Epithelial cell of esophagus (primary cell): ENCODE data around the gene GRK2.

Source experiments
- DNase-seq: peaks from one replicate; pipeline ENCODE4 v3.0.0; 2010; ENCODE audit warnings: low read depth
- H3K4me3 ChIP-seq: 2 replicates; pipeline ENCODE4 v1.5.1; 2011; ENCODE audit warnings: mild to moderate bottlenecking, low read length, control low read depth
- TF ChIP-seq, protein P1 (sequence below): IDR thresholded peaks from 2 replicates; pipeline ENCODE4 v1.5.1; 2011; ENCODE audit warnings: low read depth, mild to moderate bottlenecking, low read length, control low read depth, inconsistent platforms; ENCODE audit not compliant: insufficient read depth; ENCODE audit errors: missing control alignments

Gene GRK2

DNA sequence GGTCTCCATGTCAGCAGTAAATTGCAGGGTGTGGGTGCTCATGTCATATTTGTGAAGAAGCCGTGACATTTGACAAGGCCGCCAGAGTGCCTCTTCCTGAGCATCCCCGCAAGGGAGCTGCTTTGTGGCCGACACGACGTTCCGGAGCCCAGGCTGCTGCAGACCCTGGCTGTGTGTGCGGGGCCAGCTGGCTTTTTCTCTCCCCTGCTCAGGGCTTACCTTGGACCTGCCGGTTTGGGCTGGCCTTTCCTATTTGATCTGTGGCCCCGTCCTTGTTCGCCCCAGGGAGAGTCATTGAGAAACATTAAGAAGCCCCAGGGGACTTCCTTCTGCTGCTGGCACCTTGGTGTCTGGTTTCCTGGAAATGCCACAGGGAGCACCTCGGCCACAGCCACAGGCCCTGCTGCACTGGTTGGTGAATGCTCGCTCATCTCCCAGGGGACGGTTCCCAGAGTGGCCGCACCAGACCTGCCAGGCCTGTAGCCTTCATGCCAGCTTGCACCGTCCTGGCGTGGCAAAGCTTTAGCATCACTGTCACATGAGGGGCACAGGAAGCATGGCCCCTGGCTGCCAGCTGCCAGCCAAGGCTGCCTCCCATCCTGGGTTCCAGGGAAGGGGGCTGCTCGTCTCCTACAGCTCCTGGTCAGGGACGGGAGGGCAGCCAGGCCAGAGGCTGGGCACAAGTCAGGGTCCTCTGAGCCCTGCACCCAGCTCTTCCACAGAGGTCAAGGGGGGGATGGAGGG lies 5.4 kb downstream of the GRK2 start:
- DNase-seq, result no peak
- H3K4me3 ChIP-seq, result no peak overlapping the region
- TF ChIP-seq, protein P1, sequence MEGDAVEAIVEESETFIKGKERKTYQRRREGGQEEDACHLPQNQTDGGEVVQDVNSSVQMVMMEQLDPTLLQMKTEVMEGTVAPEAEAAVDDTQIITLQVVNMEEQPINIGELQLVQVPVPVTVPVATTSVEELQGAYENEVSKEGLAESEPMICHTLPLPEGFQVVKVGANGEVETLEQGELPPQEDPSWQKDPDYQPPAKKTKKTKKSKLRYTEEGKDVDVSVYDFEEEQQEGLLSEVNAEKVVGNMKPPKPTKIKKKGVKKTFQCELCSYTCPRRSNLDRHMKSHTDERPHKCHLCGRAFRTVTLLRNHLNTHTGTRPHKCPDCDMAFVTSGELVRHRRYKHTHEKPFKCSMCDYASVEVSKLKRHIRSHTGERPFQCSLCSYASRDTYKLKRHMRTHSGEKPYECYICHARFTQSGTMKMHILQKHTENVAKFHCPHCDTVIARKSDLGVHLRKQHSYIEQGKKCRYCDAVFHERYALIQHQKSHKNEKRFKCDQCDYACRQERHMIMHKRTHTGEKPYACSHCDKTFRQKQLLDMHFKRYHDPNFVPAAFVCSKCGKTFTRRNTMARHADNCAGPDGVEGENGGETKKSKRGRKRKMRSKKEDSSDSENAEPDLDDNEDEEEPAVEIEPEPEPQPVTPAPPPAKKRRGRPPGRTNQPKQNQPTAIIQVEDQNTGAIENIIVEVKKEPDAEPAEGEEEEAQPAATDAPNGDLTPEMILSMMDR, result no peak

DNA sequence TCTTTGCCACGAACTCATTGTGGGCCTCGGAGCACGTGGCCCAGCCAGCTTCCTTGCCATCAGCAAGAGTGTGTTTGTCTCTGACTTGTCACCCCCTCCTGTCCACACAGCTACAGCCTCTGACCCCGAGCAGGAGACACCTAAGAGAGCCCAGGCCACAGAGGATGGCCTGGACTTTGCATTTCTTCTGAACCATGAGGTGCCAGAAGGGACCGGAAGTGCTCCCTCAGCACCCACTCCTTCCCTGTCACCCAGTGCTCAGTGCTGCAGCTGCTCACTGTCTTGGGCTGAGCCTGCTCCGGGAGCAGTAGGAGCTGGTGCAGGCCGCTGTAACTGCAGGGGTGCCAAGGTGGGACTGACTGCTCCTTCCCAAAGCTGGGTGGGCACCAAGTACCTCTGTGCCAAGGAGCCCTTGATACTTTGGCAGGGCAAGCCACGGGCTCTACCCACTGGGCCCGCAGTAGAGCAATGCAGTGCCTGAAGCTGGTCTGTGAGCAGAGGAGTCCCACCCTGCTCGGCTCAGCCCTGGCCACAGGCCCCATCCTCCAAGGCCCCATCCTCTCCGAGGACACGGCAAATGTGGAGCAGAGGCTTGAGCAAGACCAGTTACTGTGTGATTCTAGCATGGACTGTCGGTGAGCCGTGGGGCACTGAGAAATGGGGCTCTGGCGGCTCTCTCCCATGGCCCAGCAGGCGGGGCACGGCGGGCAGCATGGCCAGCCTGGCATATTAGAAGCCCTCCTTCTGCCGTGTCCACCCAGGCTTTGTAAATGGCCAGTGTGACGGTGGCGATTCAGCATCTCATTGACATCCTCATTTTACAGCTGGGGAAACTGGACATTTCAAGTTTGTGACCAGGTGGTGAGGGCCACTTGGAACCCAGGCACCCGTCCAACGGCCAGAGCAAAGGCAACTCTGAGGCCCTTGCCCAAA lies 6.3 kb downstream of the GRK2 start:
- no peak overlapping the region for H3K4me3 ChIP-seq
- no peak for DNase-seq
- TF ChIP-seq, protein P1, result no peak

GRCh38 chr11:67273260-67273990 lies 7.2 kb downstream of the GRK2 start:
- TF ChIP-seq, protein P1, result no peak
- no peak for DNase-seq
- no peak overlapping the region for H3K4me3 ChIP-seq

- H3K4me3 ChIP-seq, result no peak overlapping the region
- DNase-seq, result no peak
- TF ChIP-seq, protein P1, result no peak
These were observed 8.7 kb downstream of the GRK2 start for GRCh38 chr11:67274768-67275605.

- DNase-seq, result no peak
- TF ChIP-seq, protein P1, result no peak
These were observed 9.5 kb downstream of the GRK2 start for GRCh38 chr11:67275606-67276409.

GRCh38 chr11:67276781-67277230 lies 10.5 kb downstream of the GRK2 start:
- TF ChIP-seq, protein P1, result no peak
- no peak for DNase-seq
- H3K4me3 ChIP-seq, result no peak overlapping the region

More at GRCh38 chr11:67275606-67276409, 9.5 kb downstream of the GRK2 start:
- H3K4me3 ChIP-seq, result no peak overlapping the region
